Prostate gland (tissue), 2 donors: Measurements from ENCODE around the gene SYNM.

Experiments
- CTCF ChIP-seq, 4 experiments: fragments of 200-600 bp in 2 of 4; fragments of 450-650 bp in 2 of 4; sonication (generic) in 2 of 4; IDR thresholded peaks; 1 replicate in 3 of 4; 2 replicates in 1 of 4; pipeline ENCODE4 v1.5.1; 2016 to 2019; ENCODE audit warnings: antibody characterized with exemption in 4 of 4, mild to moderate bottlenecking in 2 of 4, moderate library complexity in 2 of 4
- POLR2AphosphoS5 ChIP-seq: sonication (generic); formaldehyde crosslinking; IDR thresholded peaks from one replicate; pipeline ENCODE4 v1.6.1; 2017; ENCODE audit warnings: antibody characterized with exemption

- TF ChIP-seq CTCF (IDR thresholded peaks at IDR 0.05) (no peak), POLR2AphosphoS5 (no peak)
Observed at GRCh38 chr15:99172171-99172570, 67.3 kb downstream of the SYNM start.
